HG03095 (cell line): ENCODE results near the gene NMNAT3.

Experiments
- ATAC-seq: cut with Tn5 transposase; IDR thresholded peaks from one replicate; pipeline ENCODE4 v1.9.1; 2021; ENCODE audit warnings: moderate library complexity; ENCODE audit not compliant: unreplicated experiment

The NMNAT3 gene

DNA sequence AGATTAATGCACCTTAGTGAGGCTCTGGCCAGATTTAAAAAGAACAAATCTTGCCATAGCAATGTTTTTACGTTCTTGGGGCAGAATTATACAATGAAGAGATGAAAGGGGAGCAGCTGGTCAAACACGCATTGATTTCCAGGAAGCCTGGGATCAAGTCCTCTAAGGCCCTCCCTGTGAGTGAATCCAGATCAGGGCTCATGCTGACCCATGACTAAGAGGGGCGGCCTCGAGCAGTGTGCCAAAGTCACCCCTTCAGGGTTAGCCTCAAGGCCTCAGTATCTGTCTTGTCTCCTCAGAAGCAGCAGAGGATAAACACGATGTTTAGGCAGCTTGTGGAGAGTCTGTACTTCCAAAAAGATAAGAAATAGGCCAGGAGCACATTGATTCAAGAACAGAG, 129.0 kb downstream of the NMNAT3 start:
- no peak for ATAC-seq

DNA sequence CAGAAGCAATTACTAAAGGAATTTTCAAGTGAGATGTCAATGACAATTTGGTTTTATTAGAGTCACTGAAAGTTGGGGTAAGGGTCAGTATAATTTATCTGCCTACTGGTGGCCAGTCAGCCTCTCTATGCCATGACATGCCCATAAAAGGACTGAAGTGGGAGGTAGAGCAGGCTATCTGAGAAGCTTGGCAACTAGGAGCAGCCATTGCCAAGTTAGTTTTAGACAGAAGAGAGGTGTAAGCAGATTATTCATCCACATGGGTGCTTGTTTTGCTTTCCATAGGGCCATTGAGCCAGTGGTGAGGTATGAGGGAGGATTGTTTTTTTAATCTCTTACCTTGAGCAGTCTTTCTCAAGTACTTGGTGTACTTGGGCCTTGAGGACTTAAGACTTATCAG, 130.1 kb downstream of the NMNAT3 start:
- no peak for ATAC-seq

DNA sequence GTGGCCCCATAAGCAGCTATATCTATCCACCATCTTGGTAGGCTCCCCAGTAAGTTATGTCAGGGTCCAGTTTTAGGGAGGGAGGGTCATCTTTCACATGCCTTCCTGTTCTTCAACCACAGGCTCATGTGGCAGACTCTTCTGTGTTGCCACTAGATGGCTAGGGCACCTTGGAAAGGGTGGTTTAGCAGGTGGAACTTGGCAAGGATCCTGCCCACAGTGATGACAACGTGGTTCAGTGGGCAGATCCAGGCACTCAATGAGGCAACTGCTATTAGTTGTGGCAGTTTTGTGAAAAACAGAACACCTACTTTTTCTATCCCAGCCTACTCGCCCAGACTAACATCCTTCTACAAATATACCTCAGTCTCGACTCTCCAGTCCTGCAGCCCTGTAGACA, 131.0 kb downstream of the NMNAT3 start:
- ATAC-seq: no peak

DNA sequence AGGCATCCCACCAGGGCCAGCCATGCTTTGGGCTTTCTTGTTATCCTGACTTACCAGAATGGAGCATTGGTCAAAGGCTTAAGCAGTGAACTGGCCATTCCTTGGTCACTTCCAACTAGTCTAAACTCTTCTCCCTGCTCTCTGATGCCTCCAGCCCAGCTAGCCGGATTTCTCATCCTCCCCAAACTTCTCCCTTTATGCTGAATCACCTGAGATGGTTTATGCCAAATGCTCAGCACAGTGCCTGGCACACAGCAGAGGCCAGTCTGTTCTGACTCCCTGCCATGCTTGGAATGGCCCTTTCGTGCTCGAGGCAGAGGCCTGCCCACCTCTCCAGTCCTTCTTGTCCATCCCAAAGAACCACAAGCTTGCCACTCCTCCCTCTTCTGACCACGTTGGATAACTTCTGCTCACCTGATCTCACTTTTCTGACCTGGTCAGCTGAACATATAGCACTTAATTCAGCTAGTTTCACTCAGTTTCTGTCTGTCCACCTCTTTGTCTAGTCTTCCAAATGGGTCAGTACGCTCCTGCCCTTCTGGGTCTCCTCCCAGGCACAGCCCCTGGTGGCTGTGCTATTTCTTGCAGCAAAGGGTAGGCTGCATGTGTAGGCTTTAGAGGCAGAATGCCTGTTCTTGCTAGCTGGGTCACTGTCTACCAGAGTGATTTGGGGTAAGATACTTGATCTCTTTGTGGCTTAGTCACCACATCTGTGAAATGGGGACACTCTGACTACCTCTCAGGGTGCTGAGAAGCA, 136.1 kb downstream of the NMNAT3 start:
- ATAC-seq: no peak

DNA sequence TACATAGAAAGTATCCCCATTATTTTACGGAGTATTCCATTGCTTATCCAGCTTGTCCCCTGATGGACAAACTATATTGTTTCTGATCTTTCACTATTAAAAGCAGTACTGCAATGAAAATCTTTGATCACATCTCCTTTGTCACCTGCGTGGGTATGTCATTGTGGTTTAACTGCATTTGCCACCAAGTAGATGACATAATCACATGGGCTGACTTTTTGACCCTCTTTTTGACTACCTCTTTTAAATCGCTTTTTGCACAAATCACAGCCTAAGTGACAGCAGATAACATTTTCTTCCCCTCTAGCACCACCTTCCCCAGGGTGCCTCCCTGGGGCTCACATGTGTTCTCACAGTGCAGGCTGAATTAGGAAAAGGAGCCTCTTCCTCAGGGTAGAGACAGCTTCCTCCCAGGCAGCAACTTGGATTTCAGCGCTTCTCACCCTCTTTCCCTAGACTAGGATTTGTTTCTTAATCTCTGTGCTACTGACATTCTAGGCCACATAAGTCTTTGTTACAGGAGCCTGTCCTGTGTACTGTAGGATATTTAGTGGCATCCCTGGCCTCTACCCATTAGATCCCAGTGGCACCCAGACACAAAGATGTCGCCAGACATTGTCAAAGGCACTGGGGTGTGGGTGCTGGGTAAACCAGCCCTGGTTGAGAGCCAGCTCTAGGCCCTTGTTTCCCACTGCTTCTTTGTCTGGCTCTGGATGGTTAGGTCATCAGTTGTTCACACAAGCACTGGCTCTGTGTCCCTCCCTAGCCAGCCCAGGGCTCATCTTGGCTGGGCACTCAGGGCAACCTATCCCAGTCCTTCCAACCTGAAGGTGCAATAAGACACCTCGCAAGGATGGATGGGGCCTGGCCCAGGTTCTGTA, 136.9 kb downstream of the NMNAT3 start:
- ATAC-seq: no peak

DNA sequence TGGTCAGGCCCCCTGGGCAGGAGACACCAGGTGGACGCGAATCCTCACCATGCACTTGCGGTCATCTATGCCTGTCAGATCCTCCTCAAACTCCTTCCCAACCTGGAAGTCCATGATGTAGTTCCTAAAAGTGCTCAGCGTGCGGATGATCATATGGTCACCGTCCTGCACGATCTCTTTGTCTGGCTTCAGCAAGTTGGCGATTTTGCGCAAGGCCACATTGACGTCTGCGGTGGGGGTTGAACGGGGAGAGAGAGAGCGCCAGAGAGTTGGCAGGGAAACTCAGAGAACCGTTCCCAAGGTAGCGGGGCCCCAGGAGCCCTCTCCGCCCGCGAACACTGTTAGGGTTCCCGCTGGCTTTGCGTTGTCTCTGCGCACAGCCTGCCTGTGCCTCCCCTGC, 139.0 kb downstream of the NMNAT3 start:
- ATAC-seq: no peak

DNA sequence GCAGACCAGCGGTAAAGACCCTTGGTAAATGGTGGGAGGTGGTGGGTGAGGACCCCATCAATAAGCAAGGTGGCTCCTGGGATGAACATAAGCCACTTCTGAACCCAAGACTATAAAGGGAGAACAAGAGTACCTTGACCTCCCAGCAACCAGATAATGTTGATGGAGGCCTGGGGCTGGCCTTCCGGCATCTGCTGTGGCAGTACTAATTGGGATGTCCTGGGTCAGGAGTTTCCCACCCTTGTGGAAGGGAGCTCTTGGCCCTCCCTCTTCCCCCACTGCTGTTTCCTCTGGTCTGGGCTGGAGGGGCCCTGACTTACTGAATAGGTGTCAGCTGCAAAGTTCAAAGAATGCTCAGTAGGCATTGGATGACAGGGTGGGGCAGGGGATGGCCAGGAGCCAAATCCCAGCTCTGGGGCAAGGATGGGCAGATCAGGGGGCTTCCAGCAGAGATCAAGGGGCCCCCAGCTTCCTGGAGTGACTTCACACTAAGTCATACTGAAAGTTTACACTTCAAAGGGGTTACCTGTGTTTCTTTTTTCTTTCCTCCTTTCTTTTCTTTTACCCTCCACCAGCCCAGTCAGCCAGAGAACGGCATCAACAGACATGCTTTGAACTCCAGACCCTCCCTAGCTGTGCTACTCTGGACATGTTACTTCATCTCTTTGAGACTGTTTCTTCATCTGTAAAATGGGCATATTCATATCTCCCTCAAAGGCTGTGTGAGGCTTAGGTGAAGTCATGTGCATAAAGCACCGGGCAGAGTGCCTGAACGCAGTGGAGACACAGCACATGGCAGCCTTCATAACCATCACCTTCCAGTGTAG, 139.8 kb downstream of the NMNAT3 start:
- no peak for ATAC-seq

DNA sequence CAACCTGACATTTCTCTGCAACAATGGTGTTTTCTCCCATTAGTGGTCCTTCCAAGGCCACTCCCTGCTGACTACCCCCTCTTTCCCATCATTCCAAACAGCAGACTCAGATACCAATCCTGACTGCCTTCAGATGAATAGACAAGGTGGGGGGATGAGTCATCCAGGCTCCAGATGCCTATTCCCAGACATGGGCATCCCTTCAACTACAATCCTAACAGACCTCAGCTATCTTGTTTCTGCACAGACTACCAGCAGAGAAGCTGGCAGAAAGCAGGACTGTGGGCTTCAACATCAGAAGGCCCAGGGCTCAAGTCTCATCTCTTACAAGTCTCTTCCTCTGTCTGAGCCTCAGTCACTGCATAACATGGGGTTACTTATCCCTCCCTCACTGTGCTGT, 140.4 kb downstream of the NMNAT3 start:
- ATAC-seq: no peak

DNA sequence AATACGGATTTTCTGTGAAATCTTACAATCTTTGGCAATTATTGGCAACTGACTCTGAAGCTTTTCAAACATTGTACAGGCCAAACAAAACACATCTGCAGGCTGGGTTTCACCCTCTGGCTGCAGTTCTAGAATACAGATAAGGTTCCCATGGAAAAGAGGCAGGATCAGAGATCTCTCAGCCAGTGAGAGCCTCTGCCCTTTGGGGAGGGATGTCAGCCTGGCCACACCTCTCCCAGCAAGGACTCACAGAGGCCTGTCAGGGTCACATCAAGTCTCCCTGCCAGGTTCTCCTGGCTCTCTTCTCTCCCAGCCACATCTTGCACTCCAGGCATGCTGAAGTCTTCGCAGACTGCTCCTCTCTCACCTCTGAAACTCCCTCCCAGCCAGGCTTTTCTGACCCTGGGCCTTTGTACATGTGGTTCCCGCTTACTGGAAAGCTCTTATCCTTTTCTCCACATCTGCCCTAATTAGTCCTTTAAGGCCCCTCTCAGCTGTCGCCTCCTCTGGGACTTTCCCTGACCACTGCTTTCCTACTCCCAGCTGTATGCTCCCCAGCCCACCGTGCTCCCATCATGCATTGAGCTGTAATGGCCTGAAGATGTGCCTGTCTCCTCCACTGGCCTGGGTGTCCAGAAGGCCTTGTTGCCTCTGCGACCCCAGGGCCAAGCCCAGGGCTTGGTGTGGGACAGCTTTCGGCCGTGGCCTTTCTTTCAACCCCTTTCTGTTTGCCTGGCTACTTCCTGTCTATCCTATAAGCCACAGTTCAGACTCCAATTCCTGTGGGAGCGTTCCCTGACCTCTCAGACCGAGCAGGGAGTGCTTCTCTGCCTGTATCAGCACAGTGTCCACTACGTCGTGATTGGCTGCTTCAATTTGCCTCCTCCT, 142.5 kb downstream of the NMNAT3 start:
- ATAC-seq: no peak

DNA sequence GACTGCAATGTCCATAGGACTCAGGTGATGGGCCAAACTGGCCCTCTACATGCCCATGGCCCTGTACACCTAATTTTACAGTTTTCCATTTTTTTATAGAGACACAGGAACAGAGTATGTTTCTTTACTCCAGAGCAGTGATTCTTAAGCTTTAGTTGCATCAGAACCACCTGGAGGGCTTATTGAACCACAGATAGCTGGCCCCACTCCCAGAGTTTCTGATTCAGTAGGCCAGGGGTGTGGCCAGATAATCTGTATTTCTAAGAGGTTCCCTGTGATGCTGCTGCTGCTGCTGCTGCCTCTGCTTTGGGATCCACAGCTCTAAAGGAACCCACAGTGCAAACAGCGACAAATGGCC, 143.3 kb downstream of the NMNAT3 start:
- no peak for ATAC-seq

DNA sequence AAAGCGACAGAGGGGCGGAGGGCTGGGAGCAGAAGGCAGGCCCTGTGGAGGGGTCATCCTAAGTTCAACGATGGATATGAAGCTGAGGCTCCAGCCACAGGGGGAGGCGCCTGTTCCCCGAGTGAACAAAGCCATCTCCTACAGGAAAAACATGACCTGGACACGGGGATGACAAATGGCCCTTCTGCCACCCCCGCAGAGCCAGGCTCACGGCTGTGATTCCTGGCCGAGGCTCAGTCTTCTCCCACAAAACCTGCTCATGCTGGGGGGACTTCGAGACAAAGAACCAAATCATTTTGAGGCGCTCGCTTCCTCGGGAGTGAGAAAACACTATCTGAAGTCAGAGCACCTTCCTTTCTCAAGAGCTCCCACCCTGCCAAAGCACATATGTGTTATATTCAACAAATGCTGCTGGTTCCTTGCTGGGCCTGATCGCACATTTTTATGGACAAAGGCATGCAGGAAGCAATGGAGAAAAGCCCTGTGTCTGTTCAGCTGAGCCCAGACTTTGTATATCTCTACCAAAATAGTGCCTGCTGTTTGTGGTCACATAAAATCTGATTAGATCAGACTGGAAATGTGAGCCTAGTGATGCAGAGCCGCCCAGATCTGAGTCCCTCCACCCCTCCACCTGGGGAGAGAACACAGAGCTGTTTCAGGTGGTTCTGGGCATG, 143.9 kb downstream of the NMNAT3 start:
- ATAC-seq: no peak

DNA sequence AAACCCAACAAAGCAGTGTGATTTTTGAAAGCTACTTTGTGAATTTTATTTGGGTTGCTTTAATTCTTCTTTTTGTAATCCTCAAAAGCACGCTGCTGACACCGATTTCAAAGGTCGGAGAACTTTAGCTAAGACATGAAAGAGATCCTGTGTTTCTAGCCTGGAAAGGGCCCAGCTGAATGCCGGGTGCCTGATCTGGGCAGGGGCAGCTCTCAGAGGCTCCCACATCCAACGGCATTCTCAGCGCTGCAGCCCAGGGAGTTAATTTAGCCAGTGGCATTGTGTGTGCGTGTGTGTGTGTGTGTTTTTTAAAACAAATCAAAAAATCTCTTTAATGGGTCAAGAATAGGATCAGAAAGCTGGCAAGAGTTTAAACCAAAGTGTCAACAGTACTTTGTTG, 144.8 kb downstream of the NMNAT3 start:
- no peak for ATAC-seq

DNA sequence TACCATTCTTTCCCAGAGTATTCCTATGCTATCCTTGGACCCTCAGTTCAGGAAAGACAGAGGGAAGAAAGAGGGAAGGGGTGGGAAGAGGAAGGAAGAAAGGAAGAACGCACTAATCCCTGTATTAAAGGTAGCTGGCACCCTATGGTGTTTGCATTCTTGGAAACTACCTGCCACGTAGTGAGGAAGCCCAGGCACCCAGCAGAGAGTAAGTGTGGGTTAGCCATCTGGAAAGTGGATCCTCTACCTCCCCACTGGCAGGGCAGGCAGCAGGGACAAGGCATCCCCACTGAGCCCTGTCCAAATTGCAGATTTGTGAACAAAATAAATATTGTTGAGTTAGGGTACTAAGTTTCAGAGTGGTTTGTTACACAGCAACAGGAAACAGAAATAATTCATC, 147.1 kb downstream of the NMNAT3 start:
- ATAC-seq: no peak

DNA sequence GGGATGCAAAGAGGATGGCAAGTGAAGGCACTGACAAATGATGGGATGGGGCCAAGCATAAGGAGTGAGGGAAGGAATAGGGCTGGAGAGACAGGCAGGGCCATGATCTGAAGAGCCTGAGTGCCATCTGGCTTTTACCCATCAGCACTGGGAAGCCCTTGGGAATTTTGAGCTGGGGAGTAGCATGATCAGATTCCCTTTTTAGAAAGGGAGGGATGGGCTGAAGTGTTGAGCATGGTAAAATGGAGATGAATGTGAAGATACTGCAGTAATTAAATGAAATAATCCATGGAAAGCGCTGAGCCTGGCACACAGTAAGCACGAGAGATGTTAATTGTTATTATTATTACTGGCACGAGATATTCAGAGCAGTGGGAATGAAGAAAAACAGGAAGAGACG, 148.1 kb downstream of the NMNAT3 start:
- no peak for ATAC-seq

DNA sequence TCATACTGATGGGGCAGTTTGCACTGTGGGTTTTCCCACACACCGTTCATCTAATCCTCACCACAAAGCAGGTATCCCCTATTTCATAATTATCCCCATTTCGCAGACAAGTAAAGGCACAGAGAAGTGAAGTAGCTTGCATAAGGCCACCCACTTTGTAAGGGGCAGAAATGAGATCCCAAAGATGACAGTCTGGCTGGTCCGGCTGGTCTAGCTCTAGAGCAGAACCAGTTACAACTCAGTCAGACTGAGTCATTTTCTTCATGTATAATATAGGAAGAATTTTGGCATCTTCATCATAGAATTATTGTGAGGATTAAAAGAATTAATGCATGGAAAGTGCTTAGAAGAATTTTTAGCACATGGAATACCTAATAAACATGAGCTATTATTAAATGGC, 148.8 kb downstream of the NMNAT3 start:
- ATAC-seq: no peak

DNA sequence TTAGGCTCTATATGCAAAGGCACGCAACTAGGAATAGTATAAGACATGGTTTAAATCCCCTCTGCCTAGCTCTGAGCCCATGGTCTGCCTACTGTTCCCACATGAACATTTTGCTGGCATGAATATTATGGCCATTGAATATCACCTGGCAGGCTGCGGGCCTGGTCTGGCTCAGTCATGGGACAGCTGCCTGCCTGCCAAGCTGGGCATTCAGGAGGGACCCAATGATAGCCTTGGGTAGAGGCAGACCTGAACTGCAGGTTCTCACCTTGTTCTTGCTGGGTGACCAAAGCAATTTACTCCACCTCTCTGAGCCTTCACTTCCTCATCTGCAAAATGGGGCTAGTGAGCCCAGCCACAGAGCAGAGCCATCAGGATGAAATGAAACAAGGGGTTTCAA, 149.5 kb downstream of the NMNAT3 start:
- no peak for ATAC-seq

DNA sequence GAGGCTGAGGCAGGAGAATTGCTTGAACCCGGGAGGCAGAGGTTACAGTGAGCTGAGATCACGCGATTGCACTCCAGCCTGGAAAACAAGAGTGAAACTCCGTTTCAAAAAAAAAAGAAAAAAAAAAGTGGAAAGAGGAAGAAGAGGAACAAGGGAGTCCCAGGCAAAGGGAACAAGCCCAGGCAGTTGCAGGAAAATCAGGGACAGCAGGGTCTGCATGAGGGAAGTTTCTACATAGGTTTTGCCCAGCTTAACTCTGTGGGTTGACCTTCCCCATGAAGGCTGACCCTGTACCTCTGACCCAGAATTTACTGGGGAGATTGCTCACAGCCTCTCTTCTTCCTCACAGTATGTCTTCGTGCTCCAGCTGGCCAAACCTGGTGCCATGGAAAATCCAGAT, 150.5 kb downstream of the NMNAT3 start:
- ATAC-seq: no peak

DNA sequence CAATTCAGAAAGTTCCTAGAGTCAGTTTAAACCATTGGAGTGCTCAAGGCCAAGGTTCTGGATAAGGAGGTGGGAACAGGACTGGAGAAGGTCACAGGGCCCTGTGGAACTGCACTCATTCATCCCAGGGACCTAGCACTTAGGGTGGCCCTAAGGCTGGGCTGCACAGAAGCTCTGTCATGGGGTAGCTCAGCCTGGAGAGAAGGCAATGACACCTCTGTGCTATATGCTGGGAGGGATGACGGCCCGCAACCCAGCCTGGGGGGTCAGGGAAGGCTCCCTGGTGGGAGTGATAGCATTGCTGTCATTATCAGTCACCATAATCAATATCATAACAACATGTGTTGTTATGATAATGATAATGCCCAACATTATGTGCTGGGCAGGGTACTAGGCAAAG, 151.6 kb downstream of the NMNAT3 start:
- no peak for ATAC-seq

DNA sequence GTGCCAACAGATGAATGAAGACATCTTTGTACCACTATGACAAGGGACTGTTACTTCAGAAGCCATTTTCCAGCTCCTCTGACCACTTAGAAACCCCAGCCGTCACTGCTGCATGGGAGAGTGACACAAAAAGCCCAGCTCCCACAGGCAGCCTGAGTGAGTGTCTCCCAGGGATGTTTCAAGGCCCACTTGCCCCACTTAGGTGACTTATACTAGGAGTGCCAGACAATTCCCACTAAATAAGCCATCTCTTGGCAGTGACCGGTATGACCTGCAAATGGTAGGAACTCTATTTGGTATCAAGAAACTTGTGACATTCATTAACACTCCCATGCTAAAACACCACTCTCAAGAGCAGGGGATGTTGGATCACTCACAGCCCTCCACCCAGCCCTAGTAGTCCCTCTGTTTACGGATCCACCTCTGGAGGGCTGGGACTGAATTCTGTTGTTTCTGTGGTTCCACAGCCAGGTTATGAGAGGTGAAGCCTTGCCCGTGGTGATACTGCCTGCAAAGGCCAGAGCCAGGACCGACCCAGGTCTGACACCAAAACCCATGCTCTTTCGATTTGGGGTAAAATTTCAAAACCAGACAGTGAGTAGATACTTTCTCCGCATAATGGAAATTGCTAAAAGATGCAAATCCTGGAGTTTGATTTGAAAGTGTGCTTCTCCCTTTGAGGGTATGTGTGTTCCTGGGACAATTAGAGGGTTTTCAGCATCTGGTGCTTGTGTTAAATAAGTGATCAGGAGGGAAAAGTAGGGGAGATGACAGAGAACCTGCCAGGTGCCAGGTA, 152.7 kb downstream of the NMNAT3 start:
- no peak for ATAC-seq
